ENCODE results near the gene BCKDHA.

DNA sequence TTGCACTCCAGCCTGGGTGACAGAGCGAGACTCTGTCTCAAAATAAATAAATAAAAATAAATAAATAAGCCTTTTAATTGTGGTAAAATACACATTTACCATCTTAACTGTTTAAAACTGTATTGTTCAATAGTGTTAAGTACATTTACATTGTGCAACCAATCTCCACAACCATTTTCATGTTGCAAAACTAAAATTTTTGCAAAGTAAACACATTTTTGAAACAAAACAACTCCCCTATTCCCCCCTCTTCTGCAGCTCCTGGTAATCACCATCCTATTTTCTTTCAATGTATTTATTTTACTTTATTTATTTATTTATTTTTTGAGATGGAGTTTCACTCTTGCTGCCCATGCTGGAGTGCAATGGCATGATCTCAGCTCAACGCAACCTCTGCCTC, 27.8 kb upstream of the BCKDHA start:
- TF ChIP-seq, protein P1, sequence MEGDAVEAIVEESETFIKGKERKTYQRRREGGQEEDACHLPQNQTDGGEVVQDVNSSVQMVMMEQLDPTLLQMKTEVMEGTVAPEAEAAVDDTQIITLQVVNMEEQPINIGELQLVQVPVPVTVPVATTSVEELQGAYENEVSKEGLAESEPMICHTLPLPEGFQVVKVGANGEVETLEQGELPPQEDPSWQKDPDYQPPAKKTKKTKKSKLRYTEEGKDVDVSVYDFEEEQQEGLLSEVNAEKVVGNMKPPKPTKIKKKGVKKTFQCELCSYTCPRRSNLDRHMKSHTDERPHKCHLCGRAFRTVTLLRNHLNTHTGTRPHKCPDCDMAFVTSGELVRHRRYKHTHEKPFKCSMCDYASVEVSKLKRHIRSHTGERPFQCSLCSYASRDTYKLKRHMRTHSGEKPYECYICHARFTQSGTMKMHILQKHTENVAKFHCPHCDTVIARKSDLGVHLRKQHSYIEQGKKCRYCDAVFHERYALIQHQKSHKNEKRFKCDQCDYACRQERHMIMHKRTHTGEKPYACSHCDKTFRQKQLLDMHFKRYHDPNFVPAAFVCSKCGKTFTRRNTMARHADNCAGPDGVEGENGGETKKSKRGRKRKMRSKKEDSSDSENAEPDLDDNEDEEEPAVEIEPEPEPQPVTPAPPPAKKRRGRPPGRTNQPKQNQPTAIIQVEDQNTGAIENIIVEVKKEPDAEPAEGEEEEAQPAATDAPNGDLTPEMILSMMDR (IDR thresholded peaks at IDR 0.05): no peak
- no peak for TF ChIP-seq POLR2A (IDR thresholded peaks at IDR 0.05)
